ENCODE results near the gene TTPAL. TPM values are rescaled to one million over a fixed set of nuclear protein-coding genes. Genes with fewer than 3 reads are reported as not detected.

Gene TTPAL
- total and polyA plus RNA-seq, 2 of the 4 experiments (the other 2 are of a cell fraction) = 8.2 to 18.1 TPM

GRCh38 chr20:44429419-44430269, 46.0 kb upstream of the TTPAL start:
- intact Hi-C loops (cut with micrococcal nuclease) = no loop called here
- in situ Hi-C loops (cut with MboI; ENCODE audit: low sequenced_read_pairs) = no loop called here
- Histone ChIP-seq H3K9ac (ENCODE audit: low read depth, low read length) (no peak overlapping the region), H4K20me1 (ENCODE audit: insufficient read depth, low read length) (no peaks in the 10 kb centered on the region), H4K8ac (ENCODE audit: low read depth in 2 of 2, low read length in 2 of 2) (no peak overlapping the region), H3K27me3 (ENCODE audit: control insufficient read depth, insufficient read depth, low read length) (peaks cover 37% of the 10 kb centered on the region), H3K18ac (ENCODE audit: low read depth, low read length) (no peak overlapping the region), H3K4ac (ENCODE audit: low read depth, low read length) (no peak overlapping the region), H3K4me3 (ENCODE audit: insufficient read depth, low read depth, low read length) (no peak overlapping the region), H2AFZ (replicated peaks; ENCODE audit: low read length, poor library complexity) (no peak overlapping the region), H3K14ac (replicated peaks; ENCODE audit: low read depth, low read length) (no peak overlapping the region), H3K9me1 (ENCODE audit: insufficient read depth, low read length) (no peaks in the 10 kb centered on the region), H2AK9ac (replicated peaks; ENCODE audit: low read depth, low read length, poor library complexity) (no peak overlapping the region), H2AK5ac (ENCODE audit: low read depth, low read length) (no peak overlapping the region), H2BK5ac (ENCODE audit: low read depth, low read length, poor library complexity, severe bottlenecking) (no peak overlapping the region), H4K5ac (ENCODE audit: low read depth, low read length) (no peak overlapping the region), H3K27ac (ENCODE audit: insufficient read depth, low read length) (no peak overlapping the region), H3K4me1 (ENCODE audit: control insufficient read depth, insufficient read depth, low read length) (no peaks in the 10 kb centered on the region), H3K4me2 (ENCODE audit: low read depth, low read length) (no peak overlapping the region), H3K36me3 (ENCODE audit: control insufficient read depth, insufficient read depth, low read length) (no peaks in the 10 kb centered on the region), H3K9me3 (ENCODE audit: control insufficient read depth, insufficient read depth, low read length) (no peaks in the 10 kb centered on the region), H4K91ac (ENCODE audit: insufficient read depth, low read depth, low read length) (no peak overlapping the region), H3K56ac (ENCODE audit: extremely low read depth, insufficient read depth, low read length) (no peak overlapping the region), H2BK15ac (ENCODE audit: low read depth, low read length) (no peak overlapping the region), H3K79me1 (ENCODE audit: low read depth in 1 of 2, low read length in 2 of 2) (no peaks in the 10 kb centered on the region), H2BK120ac (ENCODE audit: low read depth, low read length) (no peak overlapping the region), H3K23ac (ENCODE audit: low read depth, low read length) (no peak overlapping the region), H2BK20ac (ENCODE audit: low read depth, low read length) (no peak overlapping the region)
- dilution Hi-C loops (cut with HindIII; ENCODE audit: low sequenced_read_pairs, unreplicated experiment) = no loop called here
- TF ChIP-seq RFX5 (IDR thresholded peaks at IDR 0.05; ENCODE audit: low read depth, low read length) = no peak
- no peak for ATAC-seq (ENCODE audit: low read depth)
- POLR2A ChIA-PET (ENCODE audit: unreplicated experiment) = no interaction called here
- CTCF ChIA-PET = no interaction called here
- 70% methylated on average over 6 of the region's 17 CpGs; no CpG with 5 or more reads in 1 of the 2 experiments for WGBS, 2 experiments (ENCODE audit: extremely low coverage in 2 of 2, insufficient read length in 1 of 2)
- DNase-seq = no peak
- no TSS peak for BruUV-seq (replicated peaks)

Measured in IMR-90 (cell line).